Chondrocyte (in vitro differentiated cells): ENCODE measurements around the gene HOOK2. TPM values are rescaled to one million over a fixed set of nuclear protein-coding genes. Genes with fewer than 3 reads are reported as not detected.

Experiments used
- DNase-seq: peaks from one replicate; pipeline ENCODE4 v3.0.0; 2021; ENCODE audit warnings: mixed read lengths, low spot score
- H3K27ac Mint-ChIP-seq: one replicate; pipeline ENCODE4 v1.8.0; 2021; ENCODE audit warnings: mild to moderate bottlenecking, moderate library complexity, mixed read lengths; ENCODE audit not compliant: unreplicated experiment
- H3K27me3 Mint-ChIP-seq: 2 replicates; pipeline ENCODE4 v1.8.0; 2021; ENCODE audit warnings: low read depth, mixed read lengths
- H3K36me3 Mint-ChIP-seq: 2 replicates; pipeline ENCODE4 v1.8.0; 2021; ENCODE audit warnings: low read depth, mixed read lengths
- H3K4me1 Mint-ChIP-seq: 2 replicates; pipeline ENCODE4 v1.8.0; 2021; ENCODE audit warnings: low read depth, mild to moderate bottlenecking, mixed read lengths
- H3K4me3 Mint-ChIP-seq: one replicate; pipeline ENCODE4 v1.8.0; 2021; ENCODE audit warnings: mild to moderate bottlenecking, moderate library complexity, mixed read lengths; ENCODE audit not compliant: unreplicated experiment
- H3K9me3 Mint-ChIP-seq: 2 replicates; pipeline ENCODE4 v1.8.0; 2021; ENCODE audit warnings: low read depth, mixed read lengths
- CTCF ChIP-seq: fragments of 200-600 bp; sonication (generic); IDR thresholded peaks from 2 replicates; pipeline ENCODE4 v1.5.0; 2021; ENCODE audit warnings: antibody characterized with exemption, mild to moderate bottlenecking, moderate library complexity
- total RNA-seq: library from RNA; stranded (reverse); gene quantifications from 3 replicates; pipeline ENCODE4 v1.2.1, GENCODE V29; 2021

The HOOK2 gene
- total RNA-seq, 1 donor from 2014 or later = 26.8 TPM

- no peak for TF ChIP-seq CTCF
- DNase-seq = no peak
- Mint-ChIP-seq H3K36me3 (no peaks in the 10 kb centered on the region), H3K27me3 (no peaks in the 10 kb centered on the region), H3K4me1 (peaks cover 41% of the 10 kb centered on the region), H3K4me3 (no peak overlapping the region), H3K27ac (peak overlapping the region; percentile 72), H3K9me3 (no peaks in the 10 kb centered on the region)
Measured at GRCh38 chr19:12786952-12787351, 11.6 kb upstream of the HOOK2 start.

GRCh38 chr19:12786141-12786870 lies 11.0 kb upstream of the HOOK2 start:
- Mint-ChIP-seq H3K9me3 (no peaks in the 10 kb centered on the region), H3K4me1 (peaks cover 45% of the 10 kb centered on the region), H3K27me3 (no peaks in the 10 kb centered on the region), H3K27ac (peak overlapping the region; percentile 72), H3K4me3 (no peak overlapping the region), H3K36me3 (no peaks in the 10 kb centered on the region)
- no peak for DNase-seq
- no peak for TF ChIP-seq CTCF

GRCh38 chr19:12785431-12786031 lies 10.2 kb upstream of the HOOK2 start:
- H3K9me3 Mint-ChIP-seq = no peaks in the 10 kb centered on the region
- no peak overlapping the region for H3K27ac Mint-ChIP-seq

GRCh38 chr19:12784871-12785430 lies 9.6 kb upstream of the HOOK2 start:
- Mint-ChIP-seq H3K9me3 (no peaks in the 10 kb centered on the region), H3K4me3 (no peak overlapping the region), H3K4me1 (peaks cover 37% of the 10 kb centered on the region), H3K36me3 (no peaks in the 10 kb centered on the region), H3K27me3 (no peaks in the 10 kb centered on the region), H3K27ac (no peak overlapping the region)
- no peak for DNase-seq
- TF ChIP-seq CTCF = no peak

More at GRCh38 chr19:12785431-12786031, 10.2 kb upstream of the HOOK2 start:
- H3K4me3 Mint-ChIP-seq = no peak overlapping the region
- DNase-seq = no peak
- no peak for TF ChIP-seq CTCF
- H3K36me3 Mint-ChIP-seq = no peaks in the 10 kb centered on the region
- no peaks in the 10 kb centered on the region for H3K27me3 Mint-ChIP-seq
- peaks cover 38% of the 10 kb centered on the region for H3K4me1 Mint-ChIP-seq

GRCh38 chr19:12784394-12784870 lies 9.1 kb upstream of the HOOK2 start:
- TF ChIP-seq CTCF = no peak
- no peak overlapping the region for H3K27ac Mint-ChIP-seq
- H3K4me1 Mint-ChIP-seq = peaks cover 42% of the 10 kb centered on the region
- no peak overlapping the region for H3K4me3 Mint-ChIP-seq
- H3K9me3 Mint-ChIP-seq = no peaks in the 10 kb centered on the region
- no peaks in the 10 kb centered on the region for H3K27me3 Mint-ChIP-seq
- H3K36me3 Mint-ChIP-seq = no peaks in the 10 kb centered on the region
- DNase-seq = no peak
